Loucy (cell line): ENCODE measurements around the gene CELSR1.

Experiments
- CTCF ChIP-seq: fragments of 200-600 bp; sonication (generic); conservative IDR thresholded peaks from 2 replicates; pipeline ENCODE4 v1.5.1; 2014; ENCODE audit warnings: mild to moderate bottlenecking, antibody characterized with exemption, low read length
- EZH2phosphoT487 ChIP-seq: fragments of 200-600 bp; IDR thresholded peaks from 2 replicates; pipeline ENCODE4 v1.6.1; 2018; ENCODE audit warnings: antibody characterized with exemption, mild to moderate bottlenecking, moderate library complexity, borderline replicate concordance

GRCh38 chr22:46513908-46514550 is 23.4 kb downstream of the CELSR1 start:
- TF ChIP-seq CTCF (no peak), EZH2phosphoT487 (no peak)
